ENCODE data around the gene MRPL53. TPM values are rescaled to one million over a fixed set of nuclear protein-coding genes. Genes with fewer than 3 reads are reported as not detected.

Gene MRPL53
- total and polyA plus RNA-seq, 2 of the 13 experiments (the other 11 are each of a cell fraction or from before 2014, with no cell fraction given) = 34.3 to 51.9 TPM

- TF ChIP-seq ZNF142 (CRISPR knock-in tag; IDR thresholded peaks at IDR 0.05) (peak; percentile 71), AKAP8 (CRISPR knock-in tag; IDR thresholded peaks at IDR 0.05) (peak; percentile 95), E2F5 (CRISPR knock-in tag; conservative IDR thresholded peaks at IDR 0.05) (peak; percentile 37; the same call in 1 of the 2 replicates), TCF7L2 (IDR thresholded peaks at IDR 0.05; ENCODE audit: low read depth, low read length) (no peak), RFX3 (CRISPR knock-in tag; IDR thresholded peaks at IDR 0.05) (peak; percentile 33; the same call in 1 of the 2 replicates), ONECUT2 (CRISPR knock-in tag; IDR thresholded peaks at IDR 0.05) (peak; percentile 39; the same call in 1 of the 2 replicates), NFKBIZ (CRISPR knock-in tag; IDR thresholded peaks at IDR 0.05) (peak; percentile 36; the same call in 1 of the 2 replicates), NFAT5 (CRISPR knock-in tag; IDR thresholded peaks at IDR 0.05) (0 out of 2 replicates have a peak, but pooled peaks have one; percentile 38), E2F1 (CRISPR knock-in tag; IDR thresholded peaks at IDR 0.05) (peak; percentile 82), ZFP37 (CRISPR knock-in tag; IDR thresholded peaks at IDR 0.05; ENCODE audit: borderline replicate concordance) (peak; percentile 71; the same call in 1 of the 2 replicates), TBX3 (IDR thresholded peaks at IDR 0.05; ENCODE audit: borderline replicate concordance) (peak; percentile 38; the same call in 1 of the 2 replicates), ZNF549 (CRISPR knock-in tag; IDR thresholded peaks at IDR 0.05) (peak; percentile 28; the same call in 1 of the 2 replicates)
Measured at GRCh38 chr2:74441690-74442482, 30.6 kb downstream of the MRPL53 start, which contains the start of gene RTKN (continued).

Measured in HepG2 (cell line).